Measurements from ENCODE around the gene ALDH1L1.

ALDH1L1 gene

GRCh38 chr3:126153695-126154360, 26.6 kb downstream of the ALDH1L1 start:
- Histone ChIP-seq H3K36me3 (ENCODE audit: control insufficient read depth, insufficient read depth, low read length) (no peaks in the 10 kb centered on the region), H3K27me3 (ENCODE audit: control insufficient read depth, insufficient read depth, low read length) (no peaks in the 10 kb centered on the region), H3K27ac (ENCODE audit: low read depth, low read length) (no peak overlapping the region), H3K4me3 (ENCODE audit: low read depth, low read length) (no peak overlapping the region), H3K9ac (ENCODE audit: low read length) (no peak overlapping the region), H3K9me3 (ENCODE audit: control insufficient read depth, insufficient read depth, low read depth, low read length) (no peaks in the 10 kb centered on the region), H3K4me1 (ENCODE audit: control insufficient read depth, insufficient read depth, low read length) (no peaks in the 10 kb centered on the region)

GRCh38 chr3:126152901-126153694, 27.3 kb downstream of the ALDH1L1 start:
- H3K9ac ChIP-seq (ENCODE audit: low read length): no peak overlapping the region
- H3K4me1 ChIP-seq (ENCODE audit: control insufficient read depth, insufficient read depth, low read length): no peaks in the 10 kb centered on the region
- no peak overlapping the region for H3K27ac ChIP-seq (ENCODE audit: low read depth, low read length)
- H3K27me3 ChIP-seq (ENCODE audit: control insufficient read depth, insufficient read depth, low read length): no peaks in the 10 kb centered on the region
- H3K9me3 ChIP-seq (ENCODE audit: control insufficient read depth, insufficient read depth, low read depth, low read length): no peaks in the 10 kb centered on the region
- H3K4me3 ChIP-seq (ENCODE audit: low read depth, low read length): no peak overlapping the region
- H3K36me3 ChIP-seq (ENCODE audit: control insufficient read depth, insufficient read depth, low read length): no peaks in the 10 kb centered on the region

- no peaks in the 10 kb centered on the region for H3K27me3 ChIP-seq (ENCODE audit: control insufficient read depth, insufficient read depth, low read length)
- no peaks in the 10 kb centered on the region for H3K4me1 ChIP-seq (ENCODE audit: control insufficient read depth, insufficient read depth, low read length)
- H3K27ac ChIP-seq (ENCODE audit: low read depth, low read length): no peak overlapping the region
- no peaks in the 10 kb centered on the region for H3K36me3 ChIP-seq (ENCODE audit: control insufficient read depth, insufficient read depth, low read length)
- H3K9me3 ChIP-seq (ENCODE audit: control insufficient read depth, insufficient read depth, low read depth, low read length): no peaks in the 10 kb centered on the region
- H3K9ac ChIP-seq (ENCODE audit: low read length): no peak overlapping the region
- H3K4me3 ChIP-seq (ENCODE audit: low read depth, low read length): no peak overlapping the region
Observed at GRCh38 chr3:126152458-126152857, 27.9 kb downstream of the ALDH1L1 start.

GRCh38 chr3:126151562-126152302, 28.7 kb downstream of the ALDH1L1 start:
- H3K4me3 ChIP-seq (ENCODE audit: low read depth, low read length): no peak overlapping the region
- H3K27me3 ChIP-seq (ENCODE audit: control insufficient read depth, insufficient read depth, low read length): no peaks in the 10 kb centered on the region
- H3K9me3 ChIP-seq (ENCODE audit: control insufficient read depth, insufficient read depth, low read depth, low read length): no peaks in the 10 kb centered on the region
- H3K9ac ChIP-seq (ENCODE audit: low read length): no peak overlapping the region
- no peak overlapping the region for H3K27ac ChIP-seq (ENCODE audit: low read depth, low read length)
- H3K36me3 ChIP-seq (ENCODE audit: control insufficient read depth, insufficient read depth, low read length): no peaks in the 10 kb centered on the region
- H3K4me1 ChIP-seq (ENCODE audit: control insufficient read depth, insufficient read depth, low read length): no peaks in the 10 kb centered on the region

GRCh38 chr3:126149960-126150515, 30.3 kb downstream of the ALDH1L1 start:
- Histone ChIP-seq H3K4me1 (ENCODE audit: control insufficient read depth, insufficient read depth, low read length) (no peaks in the 10 kb centered on the region), H3K9ac (ENCODE audit: low read length) (no peak overlapping the region), H3K4me3 (ENCODE audit: low read depth, low read length) (no peak overlapping the region), H3K36me3 (ENCODE audit: control insufficient read depth, insufficient read depth, low read length) (no peaks in the 10 kb centered on the region), H3K27me3 (ENCODE audit: control insufficient read depth, insufficient read depth, low read length) (no peaks in the 10 kb centered on the region), H3K9me3 (ENCODE audit: control insufficient read depth, insufficient read depth, low read depth, low read length) (no peaks in the 10 kb centered on the region), H3K27ac (ENCODE audit: low read depth, low read length) (no peak overlapping the region)

GRCh38 chr3:126149256-126149902, 31.0 kb downstream of the ALDH1L1 start:
- H3K9me3 ChIP-seq (ENCODE audit: control insufficient read depth, insufficient read depth, low read depth, low read length): no peaks in the 10 kb centered on the region
- no peaks in the 10 kb centered on the region for H3K4me1 ChIP-seq (ENCODE audit: control insufficient read depth, insufficient read depth, low read length)
- H3K4me3 ChIP-seq (ENCODE audit: low read depth, low read length): no peak overlapping the region
- no peaks in the 10 kb centered on the region for H3K36me3 ChIP-seq (ENCODE audit: control insufficient read depth, insufficient read depth, low read length)
- H3K27ac ChIP-seq (ENCODE audit: low read depth, low read length): no peak overlapping the region
- H3K9ac ChIP-seq (ENCODE audit: low read length): no peak overlapping the region
- no peaks in the 10 kb centered on the region for H3K27me3 ChIP-seq (ENCODE audit: control insufficient read depth, insufficient read depth, low read length)

GRCh38 chr3:126147932-126148683, 32.3 kb downstream of the ALDH1L1 start:
- Histone ChIP-seq H3K27me3 (ENCODE audit: control insufficient read depth, insufficient read depth, low read length) (no peaks in the 10 kb centered on the region), H3K9ac (ENCODE audit: low read length) (no peak overlapping the region), H3K27ac (ENCODE audit: low read depth, low read length) (no peak overlapping the region), H3K4me3 (ENCODE audit: low read depth, low read length) (no peak overlapping the region), H3K36me3 (ENCODE audit: control insufficient read depth, insufficient read depth, low read length) (no peaks in the 10 kb centered on the region), H3K9me3 (ENCODE audit: control insufficient read depth, insufficient read depth, low read depth, low read length) (no peaks in the 10 kb centered on the region), H3K4me1 (ENCODE audit: control insufficient read depth, insufficient read depth, low read length) (no peaks in the 10 kb centered on the region)

GRCh38 chr3:126147147-126147931, 33.0 kb downstream of the ALDH1L1 start:
- H3K27me3 ChIP-seq (ENCODE audit: control insufficient read depth, insufficient read depth, low read length): no peaks in the 10 kb centered on the region
- H3K4me3 ChIP-seq (ENCODE audit: low read depth, low read length): no peak overlapping the region
- H3K27ac ChIP-seq (ENCODE audit: low read depth, low read length): no peak overlapping the region
- H3K4me1 ChIP-seq (ENCODE audit: control insufficient read depth, insufficient read depth, low read length): no peaks in the 10 kb centered on the region
- no peaks in the 10 kb centered on the region for H3K36me3 ChIP-seq (ENCODE audit: control insufficient read depth, insufficient read depth, low read length)
- H3K9me3 ChIP-seq (ENCODE audit: control insufficient read depth, insufficient read depth, low read depth, low read length): no peaks in the 10 kb centered on the region
- no peak overlapping the region for H3K9ac ChIP-seq (ENCODE audit: low read length)

- no peaks in the 10 kb centered on the region for H3K36me3 ChIP-seq (ENCODE audit: control insufficient read depth, insufficient read depth, low read length)
- no peaks in the 10 kb centered on the region for H3K9me3 ChIP-seq (ENCODE audit: control insufficient read depth, insufficient read depth, low read depth, low read length)
- no peaks in the 10 kb centered on the region for H3K4me1 ChIP-seq (ENCODE audit: control insufficient read depth, insufficient read depth, low read length)
- no peaks in the 10 kb centered on the region for H3K27me3 ChIP-seq (ENCODE audit: control insufficient read depth, insufficient read depth, low read length)
- H3K27ac ChIP-seq (ENCODE audit: low read depth, low read length): no peak overlapping the region
- H3K4me3 ChIP-seq (ENCODE audit: low read depth, low read length): no peak overlapping the region
- H3K9ac ChIP-seq (ENCODE audit: low read length): no peak overlapping the region
Observed at GRCh38 chr3:126146525-126147146, 33.8 kb downstream of the ALDH1L1 start.

Data from HUES6 (cell line).